Neural cell (in vitro differentiated cells): ENCODE results near the gene HHATL. TPM values are rescaled to one million over a fixed set of nuclear protein-coding genes. Genes with fewer than 3 reads are reported as not detected.

Source experiments
- H2AFZ ChIP-seq: fragments of 200-600, 300-800 bp; sonication (generic), shearing (Covaris generic); 2 replicates; pipeline ENCODE4 v1.6.0; 2014; ENCODE audit warnings: low read depth, mild to moderate bottlenecking, antibody characterized with exemption, low read length, moderate library complexity
- H3F3A ChIP-seq: fragments of 200-600 bp; shearing (Covaris generic); 2 replicates; pipeline ENCODE4 v1.6.1; 2016; ENCODE audit warnings: mild to moderate bottlenecking, moderate library complexity, mixed read lengths, antibody characterized with exemption, low read length; ENCODE audit not compliant: insufficient read depth, poor library complexity, severe bottlenecking
- H3K27ac ChIP-seq: fragments of 200-600, 300-800 bp; sonication (generic), shearing (Covaris generic); 2 replicates; pipeline ENCODE4 v1.5.1; 2014; ENCODE audit warnings: mild to moderate bottlenecking, low read length, moderate library complexity
- H3K27me3 ChIP-seq: fragments of 300-800, 200-600 bp; sonication (generic), shearing (Covaris generic); 2 replicates; pipeline ENCODE4 v1.6.0; 2014; ENCODE audit warnings: mild to moderate bottlenecking, low read depth, low read length, moderate library complexity; ENCODE audit not compliant: insufficient read depth
- H3K36me3 ChIP-seq: fragments of 300-800, 200-600 bp; sonication (generic), shearing (Covaris generic); 2 replicates; pipeline ENCODE4 v1.5.1; 2014; ENCODE audit warnings: mild to moderate bottlenecking, antibody characterized with exemption, low read length, moderate library complexity; ENCODE audit not compliant: insufficient read depth
- H3K4me2 ChIP-seq: fragments of 300-800, 200-600 bp; sonication (generic), shearing (Covaris generic); 2 replicates; pipeline ENCODE4 v1.6.0; 2014; ENCODE audit warnings: mild to moderate bottlenecking, low read length
- H3K4me3 ChIP-seq: fragments of 300-800, 200-600 bp; sonication (generic), shearing (Covaris generic); 2 replicates; pipeline ENCODE4 v1.5.1; 2014; ENCODE audit warnings: mild to moderate bottlenecking, low read length, moderate library complexity
- H3K79me2 ChIP-seq: fragments of 200-600 bp; shearing (Covaris generic); replicated peaks from 2 replicates; pipeline ENCODE4 v1.6.0; 2014; ENCODE audit warnings: mild to moderate bottlenecking, low read length, moderate library complexity; ENCODE audit not compliant: insufficient read depth
- H3K9ac ChIP-seq: fragments of 300-800, 200-600 bp; sonication (generic), shearing (Covaris generic); 2 replicates; pipeline ENCODE4 v1.6.1; 2016; ENCODE audit warnings: mild to moderate bottlenecking, low read length, mixed read lengths
- H3K9me2 ChIP-seq: fragments of 200-600 bp; shearing (Covaris generic); 2 replicates; pipeline ENCODE4 v1.6.1; 2016; ENCODE audit warnings: mild to moderate bottlenecking, low read length, mixed read lengths; ENCODE audit not compliant: insufficient read depth
- H3K9me3 ChIP-seq: fragments of 200-600, 300-800 bp; sonication (generic), shearing (Covaris generic); 2 replicates; pipeline ENCODE4 v1.6.1; 2016; ENCODE audit warnings: mild to moderate bottlenecking, mixed run types, low read length, moderate library complexity, mixed read lengths
- H4K20me1 ChIP-seq: fragments of 200-600 bp; shearing (Covaris generic); 2 replicates; pipeline ENCODE4 v1.6.1; 2016; ENCODE audit warnings: mild to moderate bottlenecking, mixed run types; ENCODE audit not compliant: insufficient read depth
- CTCF ChIP-seq: fragments of 450-650 bp; IDR thresholded peaks from 2 replicates; pipeline ENCODE4 v1.5.1; 2014; ENCODE audit warnings: antibody characterized with exemption, mild to moderate bottlenecking, moderate library complexity; ENCODE audit not compliant: poor library complexity, severe bottlenecking
- EP300 ChIP-seq: fragments of 450-650 bp; conservative IDR thresholded peaks from 2 replicates; pipeline ENCODE4 v1.6.1; 2014; ENCODE audit warnings: antibody characterized with exemption, mild to moderate bottlenecking, moderate library complexity; ENCODE audit not compliant: poor library complexity, severe bottlenecking
- MXI1 ChIP-seq: fragments of 450-650 bp; conservative IDR thresholded peaks from 2 replicates; pipeline ENCODE4 v1.6.1; 2014; ENCODE audit warnings: antibody characterized with exemption, mild to moderate bottlenecking; ENCODE audit not compliant: poor library complexity, severe bottlenecking
- RAD21 ChIP-seq: fragments of 450-650 bp; conservative IDR thresholded peaks from 2 replicates; pipeline ENCODE4 v1.6.1; 2014; ENCODE audit warnings: antibody characterized with exemption, mild to moderate bottlenecking, moderate library complexity
- REST ChIP-seq: IDR thresholded peaks from 2 replicates; pipeline ENCODE4 v1.6.1; 2012; ENCODE audit warnings: borderline replicate concordance
- SMC3 ChIP-seq: fragments of 450-650 bp; conservative IDR thresholded peaks from 2 replicates; pipeline ENCODE4 v1.6.1; 2014; ENCODE audit warnings: antibody characterized with exemption, mild to moderate bottlenecking, moderate library complexity; ENCODE audit not compliant: poor library complexity
- TAF1 ChIP-seq: IDR thresholded peaks from 2 replicates; pipeline ENCODE4 v1.6.1; 2012; ENCODE audit warnings: low read depth
- polyA plus RNA-seq: library from polyadenylated mRNA; depleted of rRNA; stranded (reverse); fragments of >200 nt; gene quantifications from 2 replicates; pipeline ENCODE4 v1.2.3, GENCODE V29; 2014

The HHATL gene
- polyA plus RNA-seq, 1 donor from 2014 or later = not detected

- TF ChIP-seq TAF1 = no peak
- TF ChIP-seq RAD21 = no peak
Observed at GRCh38 chr3:42706721-42707619, 4.4 kb upstream of the HHATL start (continued).

- H3K79me2 ChIP-seq = no peaks in the 10 kb centered on the region
- no peak for TF ChIP-seq TAF1
- no peak for TF ChIP-seq REST
- TF ChIP-seq EP300 = no peak
- no peak for TF ChIP-seq RAD21
- TF ChIP-seq SMC3 = no peak
- H2AFZ ChIP-seq = no peak overlapping the region
- H4K20me1 ChIP-seq = no peaks in the 10 kb centered on the region
- H3K27me3 ChIP-seq = no peaks in the 10 kb centered on the region
- H3K9ac ChIP-seq = no peak overlapping the region
- no peaks in the 10 kb centered on the region for H3K9me3 ChIP-seq
- no peak overlapping the region for H3K27ac ChIP-seq
- H3F3A ChIP-seq = no peaks in the 10 kb centered on the region
- H3K9me2 ChIP-seq = no peaks in the 10 kb centered on the region
- H3K36me3 ChIP-seq = no peaks in the 10 kb centered on the region
- H3K4me3 ChIP-seq = no peak overlapping the region
- H3K4me2 ChIP-seq = no peak overlapping the region
Observed at GRCh38 chr3:42705962-42706585, 3.5 kb upstream of the HHATL start.

- Histone ChIP-seq H3K27me3 (no peaks in the 10 kb centered on the region), H3K9me2 (no peaks in the 10 kb centered on the region), H3F3A (no peaks in the 10 kb centered on the region), H3K4me3 (no peak overlapping the region), H4K20me1 (no peaks in the 10 kb centered on the region), H3K79me2 (no peaks in the 10 kb centered on the region), H3K4me2 (no peak overlapping the region), H2AFZ (no peak overlapping the region), H3K9ac (no peak overlapping the region), H3K27ac (no peak overlapping the region), H3K9me3 (no peaks in the 10 kb centered on the region), H3K36me3 (no peaks in the 10 kb centered on the region)
- TF ChIP-seq SMC3 = no peak
- no peak for TF ChIP-seq MXI1
- TF ChIP-seq CTCF = no peak
- TF ChIP-seq REST = no peak
Observed at GRCh38 chr3:42705058-42705767, 2.6 kb upstream of the HHATL start.
